ENCODE results near the gene FLT1.

The FLT1 gene

GRCh38 chr13:28313579-28313978, 181.3 kb downstream of the FLT1 start:
- DNase-seq (ENCODE audit: low read depth): no peak

GRCh38 chr13:28306325-28306724, 188.6 kb downstream of the FLT1 start:
- no peak for DNase-seq (ENCODE audit: low read depth)

- DNase-seq (ENCODE audit: low read depth): no peak
Measured at GRCh38 chr13:28301839-28302238, 193.1 kb downstream of the FLT1 start.

GRCh38 chr13:28299916-28300315, 195.0 kb downstream of the FLT1 start:
- DNase-seq (ENCODE audit: low read depth): no peak

- DNase-seq (ENCODE audit: low read depth): no peak
Measured at GRCh38 chr13:28297341-28297740, 197.6 kb downstream of the FLT1 start.

- DNase-seq (ENCODE audit: low read depth): no peak
Measured at GRCh38 chr13:28286263-28286662, 208.7 kb downstream of the FLT1 start.

- DNase-seq (ENCODE audit: low read depth): no peak
Measured at GRCh38 chr13:28283600-28283999, 211.3 kb downstream of the FLT1 start.

- no peak for DNase-seq (ENCODE audit: low read depth)
Measured at GRCh38 chr13:28282451-28282850, 212.5 kb downstream of the FLT1 start.

- no peak for DNase-seq (ENCODE audit: low read depth)
Measured at GRCh38 chr13:28273919-28274318, 221.0 kb downstream of the FLT1 start.

GRCh38 chr13:28271056-28271840, 223.7 kb downstream of the FLT1 start:
- DNase-seq (ENCODE audit: low read depth): no peak

GRCh38 chr13:28268800-28269223, 226.1 kb downstream of the FLT1 start:
- no peak for DNase-seq (ENCODE audit: low read depth)

- DNase-seq (ENCODE audit: low read depth): no peak
Measured at GRCh38 chr13:28267497-28267896, 227.4 kb downstream of the FLT1 start.

- no peak for DNase-seq (ENCODE audit: low read depth)
Measured at GRCh38 chr13:28258417-28258816, 236.5 kb downstream of the FLT1 start.

- DNase-seq (ENCODE audit: low read depth): no peak
Measured at GRCh38 chr13:28257305-28257704, 237.6 kb downstream of the FLT1 start.

- no peak for DNase-seq (ENCODE audit: low read depth)
Measured at GRCh38 chr13:28252547-28252946, 242.4 kb downstream of the FLT1 start.

- no peak for DNase-seq (ENCODE audit: low read depth)
Measured at GRCh38 chr13:28251466-28251865, 243.5 kb downstream of the FLT1 start.

GRCh38 chr13:28250542-28250941, 244.4 kb downstream of the FLT1 start:
- DNase-seq (ENCODE audit: low read depth): no peak
